GM18499 (cell line): Measurements from ENCODE around the gene VCPKMT.

ENCODE experiments used
- ATAC-seq: cut with Tn5 transposase; IDR thresholded peaks from one replicate; pipeline ENCODE4 v1.9.1; 2021; ENCODE audit warnings: moderate number of reproducible peaks; ENCODE audit not compliant: insufficient read depth, unreplicated experiment

VCPKMT gene

DNA sequence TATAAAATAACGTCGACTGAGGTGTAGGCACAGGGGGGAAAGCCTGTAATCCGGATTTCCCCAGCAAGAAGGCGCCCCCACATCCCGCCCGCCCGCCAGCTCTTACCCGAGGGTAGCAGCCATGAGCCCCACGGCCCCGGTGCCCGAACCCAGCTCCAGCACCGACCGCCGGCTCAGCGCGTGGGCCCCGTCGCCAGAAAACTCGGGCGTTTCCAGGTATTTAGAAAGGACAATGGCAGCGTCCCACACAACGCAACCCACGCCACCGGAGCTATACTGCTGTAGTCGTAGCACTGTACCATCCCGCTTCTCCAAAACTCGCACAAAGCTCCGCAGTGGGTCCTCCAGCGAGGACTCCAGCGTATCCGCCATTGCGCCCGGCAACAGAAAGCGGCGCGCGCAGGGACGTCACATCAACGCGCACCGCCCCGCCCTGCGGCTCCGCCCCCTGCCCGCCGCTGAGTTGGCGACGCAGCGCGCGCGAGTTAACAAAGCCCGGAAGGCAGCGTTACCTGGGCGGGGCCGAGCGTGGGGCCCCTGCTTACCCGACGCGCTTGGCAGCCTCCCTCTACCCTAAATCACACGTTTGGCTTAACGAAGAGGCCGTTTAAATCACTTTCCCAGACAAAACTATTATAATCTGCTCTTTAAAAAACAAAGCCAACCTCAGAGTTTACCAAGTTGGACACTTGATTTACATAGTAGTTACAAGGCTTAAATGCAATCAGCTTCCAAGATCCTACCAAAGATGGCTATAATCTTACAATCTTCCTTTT lies at the start of gene VCPKMT:
Gene VCPKMT (minus strand): TSS at position 392 of the 776 bp plus-strand sequence. CDS start 20 bp downstream, at position 372.
- ATAC-seq, result peak; percentile 74

DNA sequence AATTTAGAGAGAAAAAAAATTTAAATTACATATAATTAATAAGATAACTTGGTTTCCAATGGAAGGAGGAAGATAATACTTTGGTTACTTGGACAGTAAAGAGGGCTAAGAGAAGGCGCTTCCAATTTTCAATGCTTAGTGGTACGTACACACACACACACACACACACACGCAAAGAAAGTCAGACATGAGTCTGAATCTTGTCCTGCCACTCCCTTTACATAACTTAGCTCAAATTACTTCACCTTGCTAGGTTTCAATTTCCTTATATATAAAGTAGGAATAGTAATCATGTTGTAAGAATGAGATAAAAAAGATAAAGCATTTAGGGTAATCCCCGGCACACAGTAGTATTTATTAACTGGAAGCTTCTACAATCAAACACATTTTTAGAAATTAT lies 39.7 kb upstream of the VCPKMT start:
- no peak for ATAC-seq

DNA sequence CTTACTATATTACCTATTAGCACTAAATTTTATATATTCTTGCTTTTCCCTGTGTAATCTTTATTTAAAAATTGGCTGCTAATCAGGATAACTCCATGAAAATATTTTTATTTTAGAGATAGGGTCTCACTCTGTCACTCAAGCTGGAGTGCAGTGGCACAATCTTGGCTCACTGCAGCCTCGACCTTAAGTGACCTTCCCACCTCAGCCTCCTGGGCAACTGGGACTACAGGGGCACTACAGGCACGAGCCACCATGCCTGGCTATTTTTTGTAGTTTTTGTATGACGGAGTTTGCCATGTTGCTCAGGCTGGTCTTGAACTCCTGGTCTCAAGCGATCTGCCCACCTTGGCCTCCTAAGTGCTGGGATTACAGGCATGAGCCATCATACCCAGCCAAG lies 32.4 kb upstream of the VCPKMT start:
- ATAC-seq, result no peak

DNA sequence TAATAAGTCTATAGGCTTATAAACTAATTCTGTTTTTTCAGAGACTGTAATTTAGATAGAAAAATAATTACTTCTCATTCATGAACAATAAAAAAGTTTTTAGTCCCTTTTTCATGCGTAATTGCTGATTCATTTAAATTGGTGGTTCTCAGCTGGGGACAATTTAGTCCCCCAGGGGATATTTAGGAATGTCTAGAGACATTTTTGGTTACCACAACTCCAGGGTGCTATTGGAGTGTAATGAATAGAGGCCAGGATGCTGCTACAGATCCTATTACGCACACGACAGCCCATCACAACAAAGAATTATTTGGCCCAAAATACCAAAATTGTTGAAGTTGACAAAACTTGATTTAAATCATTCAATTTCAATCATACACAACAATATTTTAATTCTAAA lies 22.8 kb upstream of the VCPKMT start:
- ATAC-seq, result no peak

DNA sequence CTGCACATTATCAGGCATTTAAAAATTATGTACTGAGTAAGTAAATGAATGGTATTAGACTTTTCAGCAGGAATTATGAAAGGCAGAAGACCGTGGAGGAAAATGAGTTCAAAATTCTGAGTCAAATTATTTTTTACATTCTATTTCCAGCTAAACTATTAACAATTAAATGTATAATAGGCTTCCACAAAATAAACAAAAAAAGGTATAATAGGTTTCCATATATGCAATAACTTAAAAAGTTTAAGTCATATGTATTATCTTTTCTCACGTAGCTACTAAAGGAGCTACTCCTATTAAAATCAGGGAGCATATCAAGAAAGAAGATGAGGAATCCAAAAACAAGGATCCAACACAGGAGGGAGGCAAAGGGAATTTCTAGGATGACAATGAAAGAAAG lies 11.4 kb upstream of the VCPKMT start:
- no peak for ATAC-seq

DNA sequence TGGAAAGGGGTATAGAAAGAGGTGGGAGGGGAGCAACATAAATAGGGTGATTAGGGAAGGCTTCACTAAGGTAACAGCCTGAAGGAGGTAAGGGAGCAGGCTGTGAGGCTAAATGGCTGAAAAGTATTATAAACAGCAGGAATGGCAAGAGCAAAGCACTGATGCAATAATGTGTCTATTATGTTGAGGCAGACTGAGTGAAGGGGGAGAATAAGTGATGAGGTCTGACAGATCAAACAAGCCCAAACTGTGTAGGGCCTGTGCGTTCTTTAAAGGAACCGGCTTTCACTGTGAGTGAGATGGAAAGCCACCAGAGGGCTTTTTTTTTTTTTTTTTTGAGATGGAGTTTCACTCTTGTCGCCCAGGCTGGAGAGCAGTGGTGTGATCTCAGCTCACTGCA lies 6.7 kb upstream of the VCPKMT start:
- no peak for ATAC-seq

DNA sequence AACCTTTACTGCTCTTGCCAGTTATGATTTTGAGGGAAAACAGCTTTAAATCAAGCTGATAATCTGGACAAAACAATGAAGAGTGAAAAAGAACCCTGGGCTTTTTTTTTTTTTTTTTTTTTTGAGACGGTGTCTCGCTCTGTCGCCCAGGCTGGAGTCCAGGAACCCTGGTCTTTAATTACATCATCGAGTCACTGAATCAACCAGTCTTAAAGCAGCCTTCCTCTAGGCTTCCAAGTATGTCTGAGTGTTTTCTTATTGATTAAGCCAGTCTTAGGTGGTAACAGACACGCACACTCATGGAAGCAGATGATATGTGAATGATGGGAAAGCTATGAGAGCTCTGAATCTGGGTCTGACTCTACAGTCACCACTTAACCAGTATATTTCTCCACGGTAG lies 5.9 kb upstream of the VCPKMT start:
- ATAC-seq, result no peak

DNA sequence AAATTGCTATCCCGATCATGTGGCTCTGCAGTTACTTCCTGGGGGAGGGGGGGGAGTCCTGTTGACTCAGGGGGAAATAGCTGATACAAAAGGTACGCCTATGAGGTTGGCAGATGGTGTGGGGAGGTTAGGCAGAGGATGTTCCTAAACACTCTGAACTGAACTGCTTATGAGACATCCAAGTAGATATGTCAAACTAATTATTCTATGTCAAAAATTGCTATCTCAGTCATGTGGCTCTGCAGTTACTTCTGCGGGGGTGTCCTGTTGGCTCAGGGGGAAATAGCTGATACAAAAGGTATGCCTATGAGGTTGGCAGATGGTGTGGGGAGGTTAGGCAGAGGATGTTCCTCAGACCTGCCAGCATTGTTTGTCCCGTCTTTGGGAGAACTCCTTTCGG lies 5.1 kb upstream of the VCPKMT start:
- no peak for ATAC-seq

DNA sequence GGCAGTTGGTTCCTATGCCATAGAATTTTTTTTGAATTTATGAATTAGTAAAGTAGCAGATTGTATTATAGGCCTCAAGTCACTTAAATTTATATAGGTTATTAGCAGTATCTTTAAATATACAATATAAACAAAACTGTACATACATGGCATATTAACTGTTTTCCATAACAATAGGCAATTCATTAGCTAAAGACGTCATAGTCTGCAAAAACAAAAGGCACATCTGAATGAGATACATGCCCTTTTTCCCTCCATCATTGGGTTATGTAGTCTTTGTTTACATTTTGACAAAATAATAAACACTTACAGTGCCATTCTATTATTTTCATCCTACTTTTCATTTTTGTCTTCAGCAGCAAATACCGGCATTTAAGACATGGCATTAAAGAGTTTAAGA lies 1.1 kb upstream of the VCPKMT start:
- ATAC-seq, result no peak

DNA sequence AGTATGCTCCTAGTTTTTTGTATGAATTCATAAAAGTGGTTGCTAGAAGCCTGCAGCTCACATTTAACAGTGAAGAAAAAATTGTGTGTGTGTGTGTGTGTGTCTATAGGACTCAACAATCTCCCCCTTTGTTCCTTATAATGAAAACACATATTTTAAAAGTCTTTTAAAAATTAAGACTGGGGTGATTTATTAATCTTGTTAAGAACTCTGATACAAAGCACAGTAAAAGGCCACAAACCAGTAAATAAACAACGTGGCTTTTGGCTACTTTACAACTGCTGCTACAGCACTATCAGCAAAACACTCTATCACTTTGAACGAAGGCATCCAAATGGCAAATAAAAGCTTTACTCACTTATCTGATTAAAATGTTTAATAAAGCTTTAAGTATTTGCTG lies 594 bp upstream of the VCPKMT start:
- no peak for ATAC-seq

DNA sequence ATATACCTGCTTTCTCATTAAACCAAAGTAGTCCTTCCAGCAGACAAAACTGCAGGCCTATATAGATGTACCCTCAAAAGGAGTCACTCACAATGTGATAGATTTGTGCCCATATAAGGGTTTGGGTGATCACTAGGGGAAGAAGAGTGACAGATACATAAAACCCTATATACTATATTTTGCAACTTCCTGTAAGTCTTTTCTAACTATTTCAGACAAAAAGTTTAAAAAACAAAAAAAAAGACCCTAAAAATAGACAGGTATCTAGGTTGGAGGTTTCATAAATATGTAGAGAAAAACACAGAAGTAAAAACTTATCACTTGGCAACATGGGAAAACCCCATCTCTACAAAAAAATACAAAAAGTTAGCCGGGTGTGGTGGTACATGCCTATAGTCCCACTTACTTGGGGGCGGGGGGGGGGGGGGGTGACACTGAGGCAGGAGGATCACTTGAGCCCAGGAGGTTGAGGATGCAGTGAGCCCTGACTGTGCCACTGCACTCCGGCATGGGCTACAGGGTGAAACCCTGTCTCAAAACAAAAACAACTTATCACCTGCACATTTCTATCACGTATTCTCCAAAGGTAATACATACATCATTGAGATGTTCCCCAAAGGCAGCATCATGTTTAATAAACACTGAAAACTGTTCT lies 2.9 kb downstream of the VCPKMT start:
- peak; percentile 37 for ATAC-seq

DNA sequence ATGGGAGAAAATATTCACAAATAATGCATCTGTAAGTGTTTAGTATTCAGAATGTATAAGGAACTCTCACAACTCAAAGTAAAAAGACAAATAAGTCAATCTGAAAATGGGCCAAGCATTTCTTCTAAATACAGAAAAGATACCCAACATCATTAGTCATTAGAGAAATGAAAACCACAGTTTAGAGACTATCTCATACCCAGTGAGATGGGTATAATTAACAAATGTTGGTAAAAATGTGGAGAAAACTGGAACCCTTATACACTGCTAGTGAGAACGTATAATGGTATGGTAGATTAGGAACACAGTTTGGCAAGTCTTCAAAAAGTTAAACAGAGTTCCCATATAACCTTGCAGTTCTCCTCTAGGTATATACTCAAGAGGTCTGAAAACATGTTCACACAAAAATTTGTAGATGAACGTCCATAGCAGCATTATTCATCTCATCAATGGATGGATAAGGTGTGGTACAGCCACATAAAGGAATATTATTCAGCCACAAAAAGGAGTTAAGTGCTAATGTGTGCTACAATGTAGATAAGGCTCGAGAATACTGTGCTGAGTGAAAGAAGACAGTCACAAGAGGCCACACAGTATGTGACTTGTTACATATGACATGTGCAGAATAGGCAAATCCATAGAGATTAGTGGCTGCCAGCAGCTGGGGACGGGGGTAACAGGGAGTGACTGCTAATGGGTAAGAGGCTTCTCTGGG lies 5.9 kb downstream of the VCPKMT start:
- ATAC-seq, result no peak

DNA sequence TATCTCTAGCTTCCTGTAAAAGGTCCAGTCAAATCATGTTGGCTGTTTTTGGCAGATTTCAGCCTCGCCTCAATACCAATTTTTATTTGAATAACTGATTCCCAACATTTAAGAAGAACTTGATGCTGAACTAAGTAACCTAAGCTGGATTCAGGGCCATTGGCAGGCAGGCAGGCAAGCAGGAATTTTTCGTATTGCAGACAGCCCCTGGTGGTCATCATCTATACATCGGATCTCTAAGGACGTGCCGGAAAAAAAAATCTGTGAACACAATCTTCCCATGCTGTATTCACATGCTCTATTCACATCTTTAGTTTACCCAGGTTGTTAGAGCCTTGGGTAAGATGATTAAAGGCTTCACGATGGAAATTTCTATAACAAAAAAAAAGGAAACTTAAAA lies 7.0 kb downstream of the VCPKMT start:
- no peak for ATAC-seq

DNA sequence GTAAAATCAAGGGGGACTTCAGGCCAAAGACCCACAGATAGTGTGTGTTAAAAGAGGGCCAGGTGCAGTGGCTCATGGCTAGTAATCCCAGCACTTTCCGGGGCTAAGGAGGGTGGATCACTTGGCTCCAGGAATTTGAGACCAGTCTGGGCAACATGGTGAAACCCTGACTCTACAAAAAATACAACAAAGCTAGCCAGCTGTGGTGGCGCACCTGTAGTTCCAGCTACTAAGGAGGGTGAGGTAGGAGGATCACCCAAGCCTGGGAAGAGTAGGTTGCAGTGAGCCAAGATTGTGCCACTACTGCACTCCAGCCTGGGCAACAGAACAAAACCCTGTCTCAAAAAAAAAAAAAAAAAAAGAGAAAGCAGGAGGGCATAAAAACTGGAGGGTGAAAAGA lies 8.5 kb downstream of the VCPKMT start:
- no peak for ATAC-seq

DNA sequence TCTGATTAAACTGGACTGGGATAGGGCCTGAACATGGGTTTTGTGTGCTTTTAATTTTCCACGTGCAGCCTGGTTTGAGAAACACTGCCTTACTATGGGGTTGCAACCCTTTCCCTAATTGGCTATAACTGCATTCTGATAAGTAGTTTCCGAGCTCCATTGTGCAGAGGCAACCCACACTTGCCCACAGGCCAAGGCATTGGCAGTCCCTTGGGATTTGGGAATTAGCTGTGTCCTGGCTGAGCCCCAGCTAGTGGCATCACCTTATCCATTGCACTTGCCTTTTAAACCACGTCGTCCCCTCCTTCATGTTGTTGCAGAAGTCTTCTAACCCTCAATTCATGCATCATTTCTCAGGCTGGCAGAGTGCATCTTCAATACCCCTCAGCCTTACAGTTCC lies 10.2 kb downstream of the VCPKMT start:
- ATAC-seq, result no peak

DNA sequence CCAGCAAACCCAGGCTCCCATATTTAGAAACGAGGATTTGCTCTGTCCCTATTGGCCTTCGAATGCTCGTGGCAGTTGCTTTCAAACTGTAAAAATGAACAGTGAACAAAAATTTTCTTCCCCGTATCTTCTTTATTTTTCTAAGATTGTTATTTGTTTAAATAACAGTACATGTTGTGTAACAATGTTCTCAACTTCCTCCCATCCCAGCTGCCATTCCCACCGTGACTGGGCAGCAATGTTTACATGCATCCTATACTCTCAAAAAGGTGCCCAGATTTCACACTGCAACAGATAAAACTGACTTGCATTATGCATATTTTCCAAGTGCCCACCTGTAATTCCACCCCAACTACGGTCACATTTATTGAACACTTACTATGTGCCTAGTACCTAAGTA lies 12.8 kb downstream of the VCPKMT start:
- no peak for ATAC-seq

DNA sequence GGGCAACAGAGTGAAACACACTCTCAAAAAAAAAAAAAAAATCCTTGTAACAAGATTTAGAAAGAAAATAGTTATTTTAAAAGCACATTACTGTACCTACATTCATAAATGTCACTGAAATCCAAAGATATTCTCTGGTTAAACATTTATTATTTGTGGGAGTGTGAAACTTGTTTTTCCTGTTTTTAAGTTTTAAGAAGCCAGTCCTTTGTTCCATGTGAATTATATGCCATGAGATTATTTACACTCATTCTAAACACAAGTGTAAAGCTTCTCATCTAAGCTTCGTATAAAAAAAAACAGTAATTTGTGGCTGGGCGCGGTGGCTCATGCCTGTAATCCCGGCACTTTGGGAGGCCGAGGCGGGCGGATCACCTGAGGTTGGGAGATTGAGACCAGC lies 15.0 kb downstream of the VCPKMT start:
- ATAC-seq, result no peak

DNA sequence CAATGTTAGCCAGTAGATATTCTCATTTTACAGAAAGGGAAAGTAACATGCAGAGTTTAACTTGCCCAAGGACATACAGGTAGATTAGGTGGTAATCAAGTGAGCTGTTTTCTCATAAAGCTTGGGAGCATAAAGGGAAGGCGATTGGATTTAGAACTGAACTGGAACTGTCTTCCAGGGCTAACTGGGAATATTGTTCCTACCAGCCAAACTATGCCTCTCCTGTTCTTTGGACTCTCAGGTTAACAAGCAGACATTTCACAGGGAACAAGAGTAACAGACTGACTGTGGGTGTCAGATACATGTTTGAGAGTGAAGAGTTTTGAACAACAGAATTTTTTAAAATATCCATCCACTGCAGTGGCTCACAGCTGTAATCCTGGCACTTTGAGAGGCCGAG lies 15.6 kb downstream of the VCPKMT start:
- ATAC-seq, result no peak

DNA sequence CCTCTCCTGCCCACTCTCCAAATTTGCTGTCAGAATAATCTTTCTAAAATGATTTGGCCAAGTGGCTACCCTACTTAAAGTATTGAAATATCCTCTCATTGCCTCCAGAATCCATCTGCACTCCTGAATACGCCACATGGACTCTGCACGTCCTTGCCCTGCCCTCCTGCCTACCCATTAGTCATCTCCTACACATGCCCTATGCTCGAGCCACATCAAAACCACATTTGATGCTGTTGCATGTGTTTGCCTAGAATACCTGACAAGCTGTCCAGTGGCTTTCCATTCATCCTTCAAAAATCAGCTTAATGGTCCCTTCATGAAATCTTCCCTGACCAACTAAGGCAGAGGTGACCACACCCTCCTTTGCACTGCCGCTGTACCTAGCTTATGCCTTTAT lies 17.0 kb downstream of the VCPKMT start:
- ATAC-seq, result no peak

DNA sequence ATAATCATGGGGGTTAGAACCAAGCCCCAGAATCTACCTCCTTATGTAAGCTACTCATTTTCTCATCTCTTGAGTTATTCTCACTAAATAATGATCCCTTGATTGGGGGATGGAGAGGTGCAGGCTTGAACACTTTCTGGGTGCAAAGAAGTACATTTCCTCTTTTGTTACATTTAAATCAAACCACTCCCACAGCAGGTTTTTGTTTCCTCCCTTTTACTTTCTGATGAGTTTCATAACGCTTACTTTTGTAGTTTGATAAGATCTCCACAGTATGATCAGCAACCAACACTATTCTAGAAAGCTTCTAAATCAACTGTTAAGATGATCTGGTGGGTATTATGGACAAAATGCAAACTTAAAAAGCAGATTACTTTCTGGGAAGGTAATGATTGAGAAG lies 20.5 kb downstream of the VCPKMT start:
- ATAC-seq, result no peak

DNA sequence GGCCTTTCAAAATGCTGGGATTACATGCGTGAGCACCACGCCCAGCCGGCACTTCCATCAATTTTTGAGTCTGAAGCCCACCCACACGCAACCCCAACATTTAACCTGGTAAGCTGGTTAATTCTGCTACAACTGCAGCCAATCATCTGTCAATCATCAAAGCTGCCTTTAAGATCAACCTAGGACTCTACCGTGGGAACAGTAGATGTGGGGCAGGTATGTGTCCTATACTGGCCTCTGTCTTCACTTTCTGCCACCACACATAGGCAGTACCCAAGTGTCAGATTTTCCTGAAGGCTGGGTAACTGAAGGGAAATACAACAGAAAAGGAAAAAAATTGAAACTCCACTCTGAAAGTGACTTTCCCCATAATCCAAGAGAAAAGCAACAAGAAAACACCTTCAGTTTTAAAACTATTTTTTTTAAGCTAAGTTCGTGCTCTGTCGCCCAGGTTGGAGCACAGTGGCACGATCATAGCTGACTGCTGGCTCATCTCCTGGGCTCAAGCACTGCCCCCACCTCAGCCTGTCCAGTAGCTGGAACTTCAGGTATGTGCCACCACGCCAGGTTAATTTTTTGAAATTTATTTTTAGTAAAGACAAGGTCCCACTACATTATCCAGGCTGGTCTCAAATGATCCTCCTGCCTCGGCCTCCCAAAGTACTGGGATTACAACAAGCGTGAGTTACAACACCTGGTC lies 22.2 kb downstream of the VCPKMT start:
- no peak for ATAC-seq
